Panc1 (cell line): ENCODE results near the gene ZNF701. TPM values are rescaled to one million over a fixed set of nuclear protein-coding genes. Genes with fewer than 3 reads are reported as not detected.

Experiments
- ATAC-seq: fragments of 200-7000 bp; cut with Tn5 transposase; 2 replicates; pipeline ENCODE4 v1.9.1; 2020; ENCODE audit warnings: mild to moderate bottlenecking, moderate library complexity
- BruUV-seq: library from RNA; stranded (reverse); fragments of 400-500 nt; replicated peaks from 2 replicates; lab custom pipeline; 2021; lab: Mats Ljungman, UMichigan
- CTCF ChIA-PET: fragments of 300-600 bp; sonication (Branson Sonifier 250); formaldehyde crosslinking; loops from one replicate; lab custom pipeline; 2022; ENCODE audit warnings: antibody characterized with exemption; lab: Charles Lee
- POLR2A ChIA-PET: fragments of 300-600 bp; sonication (Branson Sonifier 250); formaldehyde crosslinking; loops from one replicate; lab custom pipeline; 2022; ENCODE audit warnings: antibody characterized with exemption; lab: Charles Lee
- DNase-seq: peaks from one replicate; pipeline ENCODE4 v3.0.0-alpha.2; 2010; ENCODE audit warnings: low read depth, low spot score
- H3K27ac ChIP-seq: 2 replicates; pipeline ENCODE4 v1.5.1; 2011; ENCODE audit warnings: mild to moderate bottlenecking, low read length, inconsistent platforms
- H3K27me3 ChIP-seq: fragments of 200-500 bp; sonication (Bioruptor generic); 2 replicates; pipeline ENCODE4 v1.6.0; 2014; ENCODE audit warnings: low read length, inconsistent platforms; ENCODE audit not compliant: control insufficient read depth, insufficient read depth
- H3K36me3 ChIP-seq: fragments of 200-500 bp; sonication (Bioruptor generic); 2 replicates; pipeline ENCODE4 v1.5.1; 2014; ENCODE audit warnings: inconsistent platforms, mild to moderate bottlenecking, low read length, moderate library complexity; ENCODE audit not compliant: control insufficient read depth, insufficient read depth
- H3K4me1 ChIP-seq: 2 replicates; pipeline ENCODE4 v1.5.1; 2011; ENCODE audit warnings: inconsistent platforms, mild to moderate bottlenecking, low read length, moderate library complexity; ENCODE audit not compliant: control insufficient read depth, insufficient read depth
- H3K4me3 ChIP-seq, 2 experiments: 2 replicates each; pipeline ENCODE4 v1.5.1; 2011 to 2012; ENCODE audit warnings: low read depth in 2 of 2, low read length in 2 of 2, mild to moderate bottlenecking in 2 of 2, inconsistent platforms in 1 of 2, moderate library complexity in 1 of 2
- H3K9me3 ChIP-seq: fragments of 200-500 bp; sonication (Bioruptor generic); 2 replicates; pipeline ENCODE4 v1.5.1; 2014; ENCODE audit warnings: low read depth, mild to moderate bottlenecking, inconsistent platforms, low read length, moderate library complexity; ENCODE audit not compliant: control insufficient read depth, insufficient read depth
- POLR2AphosphoS5 ChIP-seq: IDR thresholded peaks from 2 replicates; pipeline ENCODE4 v1.6.1; 2012; ENCODE audit warnings: mild to moderate bottlenecking, low read depth, low read length, moderate library complexity
- REST ChIP-seq, 2 experiments: IDR thresholded peaks; 2 replicates each; pipeline ENCODE4 v1.6.1; 2011 to 2012; ENCODE audit warnings: low read depth in 2 of 2, control low read depth in 1 of 2, low read length in 1 of 2, mild to moderate bottlenecking in 1 of 2, moderate library complexity in 1 of 2; ENCODE audit not compliant: insufficient read depth in 1 of 2
- SIN3A ChIP-seq: IDR thresholded peaks from 2 replicates; pipeline ENCODE4 v1.6.1; 2012; ENCODE audit warnings: low read depth, mild to moderate bottlenecking, low read length, moderate library complexity, borderline replicate concordance; ENCODE audit not compliant: insufficient read depth
- TCF7L2 ChIP-seq: IDR thresholded peaks from 2 replicates; pipeline ENCODE4 v1.6.1; 2011; ENCODE audit warnings: mild to moderate bottlenecking, low read depth, low read length, inconsistent platforms
- in situ Hi-C: cut with HindIII; loops from 2 replicates; pipeline ENCODE4 v1.10.0; 2016; ENCODE audit warnings: low sequenced_read_pairs, low pct_unique_long_range_greater_than_20kb
- intact Hi-C: fragments of 100-400 bp; cut with micrococcal nuclease; formaldehyde crosslinking; loops from one replicate; pipeline ENCODE4 v1.10.0; 2022; ENCODE audit not compliant: unreplicated experiment
- total RNA-seq: library from RNA; stranded (reverse); gene quantifications from one replicate; pipeline ENCODE4 v1.2.1, GENCODE V29; 2021; ENCODE audit not compliant: unreplicated experiment
- TF ChIP-seq, protein P1 (sequence below): fragments of 450-650 bp; IDR thresholded peaks from 2 replicates; pipeline ENCODE4 v1.5.1; 2017; ENCODE audit warnings: mild to moderate bottlenecking

Gene ZNF701
- total RNA-seq, 1 experiment from 2014 or later, result 16.4 TPM

- in situ Hi-C loops, result no loop called here
- H3K27ac ChIP-seq, result peak overlapping the region; percentile 29; the same call in 1 of the 2 replicates
- no peaks in the 10 kb centered on the region; the same call in 1 of the 2 replicates for H3K9me3 ChIP-seq
- no peak for TF ChIP-seq TCF7L2
- no peak for TF ChIP-seq POLR2AphosphoS5
- TF ChIP-seq, protein P1, sequence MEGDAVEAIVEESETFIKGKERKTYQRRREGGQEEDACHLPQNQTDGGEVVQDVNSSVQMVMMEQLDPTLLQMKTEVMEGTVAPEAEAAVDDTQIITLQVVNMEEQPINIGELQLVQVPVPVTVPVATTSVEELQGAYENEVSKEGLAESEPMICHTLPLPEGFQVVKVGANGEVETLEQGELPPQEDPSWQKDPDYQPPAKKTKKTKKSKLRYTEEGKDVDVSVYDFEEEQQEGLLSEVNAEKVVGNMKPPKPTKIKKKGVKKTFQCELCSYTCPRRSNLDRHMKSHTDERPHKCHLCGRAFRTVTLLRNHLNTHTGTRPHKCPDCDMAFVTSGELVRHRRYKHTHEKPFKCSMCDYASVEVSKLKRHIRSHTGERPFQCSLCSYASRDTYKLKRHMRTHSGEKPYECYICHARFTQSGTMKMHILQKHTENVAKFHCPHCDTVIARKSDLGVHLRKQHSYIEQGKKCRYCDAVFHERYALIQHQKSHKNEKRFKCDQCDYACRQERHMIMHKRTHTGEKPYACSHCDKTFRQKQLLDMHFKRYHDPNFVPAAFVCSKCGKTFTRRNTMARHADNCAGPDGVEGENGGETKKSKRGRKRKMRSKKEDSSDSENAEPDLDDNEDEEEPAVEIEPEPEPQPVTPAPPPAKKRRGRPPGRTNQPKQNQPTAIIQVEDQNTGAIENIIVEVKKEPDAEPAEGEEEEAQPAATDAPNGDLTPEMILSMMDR, result no peak
- TF ChIP-seq REST (IDR thresholded peaks at IDR 0.05; ENCODE audit: insufficient read depth in 1 of 2, low read depth in 2 of 2, low read length in 1 of 2), result no peak
- no peak for TF ChIP-seq SIN3A
- H3K27me3 ChIP-seq, result no peaks in the 10 kb centered on the region
- no peaks in the 10 kb centered on the region for H3K4me1 ChIP-seq
- peak overlapping the region; percentile 74 to 79 for H3K4me3 ChIP-seq
- DNase-seq (no peak), ATAC-seq (peak; percentile 53)
- H3K36me3 ChIP-seq, result no peaks in the 10 kb centered on the region
- ChIA-PET POLR2A (no interaction called here), CTCF (no interaction called here)
- no TSS peak for BruUV-seq
- intact Hi-C loops, result no loop called here
Measured at GRCh38 chr19:52600639-52601024, 30.5 kb downstream of the ZNF701 start.

DNA sequence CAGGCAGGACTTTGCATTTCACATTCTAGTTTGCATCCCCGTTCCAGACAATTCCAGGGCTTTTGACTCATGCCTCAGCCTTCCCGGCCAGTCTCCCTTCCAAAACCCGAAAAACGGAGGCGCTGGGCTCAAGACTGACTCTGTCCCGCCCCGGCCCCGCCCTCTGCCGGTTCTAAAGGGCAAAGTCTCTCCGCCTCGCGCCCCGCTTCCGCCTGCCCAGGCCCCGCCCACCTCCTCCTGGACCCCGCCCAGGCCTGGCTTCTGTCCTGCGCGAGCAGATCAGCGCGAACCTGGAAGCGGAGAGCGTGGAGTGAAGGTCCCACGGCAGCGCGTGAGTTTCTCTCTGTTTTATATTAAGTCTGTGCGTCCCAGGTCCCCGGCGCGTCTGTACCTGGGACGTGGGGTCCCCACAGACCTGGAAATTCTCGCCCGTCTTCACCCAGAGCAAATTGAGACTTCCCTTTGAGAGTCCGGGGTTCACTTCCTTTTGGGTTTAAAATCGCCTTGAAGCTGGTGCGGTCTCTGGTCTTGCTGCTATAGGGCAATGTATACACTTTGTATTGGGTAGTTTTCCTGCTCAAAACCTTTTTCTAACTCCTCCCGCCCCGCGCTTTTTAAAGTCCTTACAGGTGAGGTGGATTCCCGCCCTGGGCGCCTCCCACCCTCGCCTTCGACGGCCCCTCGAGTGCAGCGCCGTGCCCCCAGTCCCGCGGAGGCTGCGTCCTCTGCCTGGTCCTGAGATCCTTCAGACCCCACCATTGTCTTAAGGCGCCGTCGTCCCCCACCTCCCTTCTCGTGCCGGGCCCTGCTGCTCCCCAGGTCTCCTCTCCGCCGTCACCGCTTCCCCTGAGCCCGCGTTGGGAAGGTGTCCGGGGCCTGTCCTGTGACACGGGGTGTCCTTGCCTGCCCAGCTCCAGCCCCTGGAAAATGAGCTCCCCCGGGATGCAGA, 31.2 kb downstream of the ZNF701 start:
- in situ Hi-C loops, result no loop called here
- ChIA-PET POLR2A (no interaction called here), CTCF (no interaction called here)

More for the DNA sequence above, 31.2 kb downstream of the ZNF701 start:
- H3K4me1 ChIP-seq, result no peaks in the 10 kb centered on the region
- TF ChIP-seq REST (IDR thresholded peaks at IDR 0.05; ENCODE audit: insufficient read depth in 1 of 2, low read depth in 2 of 2, low read length in 1 of 2) (no peak), TCF7L2 (no peak), SIN3A (no peak), POLR2AphosphoS5 (peak; percentile 64)
- TF ChIP-seq, protein P1, result peak; percentile 14; the same call in 1 of the 2 replicates
- H3K27me3 ChIP-seq, result no peaks in the 10 kb centered on the region
- no peaks in the 10 kb centered on the region for H3K36me3 ChIP-seq
- ATAC-seq, result peak; percentile 99
- peak overlapping the region; percentile 76 for H3K27ac ChIP-seq
- TSS peak; percentile 74 for BruUV-seq
- peak; percentile 30 for DNase-seq
- intact Hi-C loops, result no loop called here
- peak overlapping the region; percentile 74 to 79 for H3K4me3 ChIP-seq
- no peaks in the 10 kb centered on the region; the same call in 1 of the 2 replicates for H3K9me3 ChIP-seq
